IPS-NIHi7 (cell line): ENCODE measurements around the gene NHLRC3.
"Not testable (repeated sequence)": the region's sequence is repeated elsewhere in the genome, so short reads cannot be mapped to it uniquely, and the experiment has no call there.

Experiments
- DNase-seq: peaks from one replicate; pipeline ENCODE4 v3.0.0; 2012; ENCODE audit warnings: mixed read lengths; ENCODE audit errors: extremely low spot score

NHLRC3 gene

GRCh38 chr13:39044536-39044935 lies 6.3 kb downstream of the NHLRC3 start:
- no peak for DNase-seq

DNA sequence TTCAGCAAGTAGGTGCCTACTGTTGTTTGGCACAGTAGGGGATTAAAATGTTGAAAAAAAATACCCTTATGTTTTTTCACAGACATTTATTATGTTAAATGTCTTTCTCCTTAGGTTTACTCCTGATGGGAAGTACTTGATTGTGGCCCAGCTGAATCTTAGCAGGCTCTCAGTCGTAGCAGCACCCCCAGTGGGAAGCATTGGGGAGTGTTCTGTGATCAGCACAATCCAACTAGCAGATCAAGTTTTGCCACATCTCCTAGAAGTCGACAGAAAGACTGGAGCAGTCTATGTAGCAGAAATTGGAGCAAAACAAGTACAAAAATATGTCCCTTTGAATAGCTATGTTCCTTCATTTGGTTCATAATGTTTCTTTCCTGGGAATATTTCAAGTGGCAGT lies 9.3 kb downstream of the NHLRC3 start:
- DNase-seq, result peak; percentile 51

DNA sequence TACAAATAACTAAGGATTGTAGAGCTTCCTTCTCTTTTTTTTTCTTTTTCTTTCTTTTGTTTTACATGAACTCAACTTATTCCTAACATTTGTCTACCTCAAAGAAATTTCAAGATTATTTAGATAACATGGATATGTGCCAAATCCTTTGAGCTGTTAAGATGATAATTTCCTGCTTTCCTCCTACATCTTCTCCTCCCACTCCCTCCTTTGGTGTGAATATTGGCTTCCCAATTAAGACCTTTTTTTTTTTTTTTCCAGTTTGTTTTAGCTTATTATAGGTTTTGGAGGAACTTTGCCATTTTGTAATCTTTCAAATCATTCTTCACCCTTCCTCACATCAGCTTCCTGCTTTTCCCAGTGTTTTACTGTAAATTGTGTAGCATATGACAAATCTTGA lies 10.6 kb downstream of the NHLRC3 start:
- DNase-seq, result no peak

- no peak for DNase-seq
These were observed 11.0 kb downstream of the NHLRC3 start for GRCh38 chr13:39049274-39049673.

GRCh38 chr13:39051157-39051556 lies 12.9 kb downstream of the NHLRC3 start:
- no peak for DNase-seq

DNA sequence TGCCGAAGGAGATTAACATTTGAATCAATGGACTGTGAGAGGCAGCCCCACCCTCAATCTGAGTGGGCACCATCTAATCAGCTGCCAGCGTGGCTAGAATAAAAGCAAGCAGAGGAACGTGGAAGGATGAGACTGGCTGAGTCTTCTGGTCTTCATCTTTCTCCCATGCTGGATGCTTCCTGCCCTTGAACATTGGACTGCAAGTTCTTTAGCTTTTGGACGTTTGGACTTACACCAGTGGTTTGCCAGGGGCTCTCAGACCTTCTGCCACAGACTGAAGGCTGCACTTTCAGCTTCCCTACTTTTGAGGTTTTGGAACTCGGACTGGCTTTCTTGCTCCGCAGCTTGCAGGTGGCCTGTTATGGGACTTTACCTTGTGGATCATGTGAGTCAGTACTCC lies 14.7 kb downstream of the NHLRC3 start:
- no peak for DNase-seq

GRCh38 chr13:39054112-39054511 lies 15.9 kb downstream of the NHLRC3 start:
- no peak for DNase-seq

- DNase-seq, result no peak
These were observed 17.8 kb downstream of the NHLRC3 start for GRCh38 chr13:39056018-39056417.

DNA sequence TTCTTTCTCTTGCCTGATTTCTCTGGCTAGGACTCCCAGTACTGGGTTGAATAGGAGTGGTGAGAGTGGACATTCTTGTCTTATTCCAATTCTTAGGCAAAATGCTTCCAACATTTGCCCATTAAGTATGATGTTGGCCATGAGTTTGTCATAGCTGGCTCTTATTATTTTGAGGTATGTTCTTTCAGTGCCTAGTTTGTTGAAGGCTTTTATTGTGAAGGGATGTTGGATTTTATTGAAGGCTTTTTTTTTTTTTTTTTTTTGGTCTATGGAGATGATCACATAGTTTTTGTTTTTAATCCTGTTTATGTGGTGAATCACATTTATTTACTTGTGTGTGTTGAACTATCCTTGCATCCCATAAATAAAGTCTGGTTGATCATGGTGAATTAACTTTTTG lies 19.8 kb downstream of the NHLRC3 start:
- DNase-seq, result no peak

DNA sequence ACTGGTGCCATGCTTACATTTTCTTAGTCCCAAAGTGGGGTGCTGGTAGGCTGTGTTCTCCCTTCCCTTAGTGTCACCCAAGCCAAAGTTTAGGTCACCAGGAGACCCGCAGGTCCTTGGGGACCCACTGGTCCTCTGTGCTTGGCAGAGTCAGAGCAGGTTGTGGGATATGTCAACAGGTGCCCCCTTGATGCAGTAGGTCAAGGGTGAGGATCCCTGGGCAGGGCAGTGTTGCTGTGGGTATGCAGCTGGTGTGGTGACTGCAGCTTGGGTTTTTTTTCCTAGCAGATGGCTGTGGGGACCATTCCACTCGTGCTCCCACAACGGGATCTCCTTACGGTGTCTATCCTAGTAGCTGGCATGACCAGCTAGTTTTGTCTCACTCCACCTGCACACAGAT lies 23.7 kb downstream of the NHLRC3 start:
- no peak for DNase-seq

DNA sequence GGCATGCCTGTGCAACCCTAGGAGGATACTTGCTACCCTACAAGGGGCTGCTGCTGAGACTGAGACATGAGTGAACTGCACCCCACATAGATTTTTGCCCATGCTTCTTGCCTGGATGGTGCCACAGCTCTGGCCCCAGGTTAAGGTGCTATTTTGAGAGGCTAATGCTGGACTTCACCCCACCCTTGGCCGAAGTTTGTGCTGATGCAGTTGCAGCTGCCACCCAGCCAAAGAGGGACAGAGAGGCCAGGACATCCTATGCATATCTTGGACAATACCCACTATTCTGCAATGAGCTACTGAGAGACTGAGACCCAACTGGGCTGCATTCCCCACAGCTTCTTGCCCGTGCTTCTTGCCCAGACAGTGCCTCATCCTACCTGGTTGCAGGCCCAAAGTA lies 34.6 kb downstream of the NHLRC3 start:
- DNase-seq, result no peak

DNA sequence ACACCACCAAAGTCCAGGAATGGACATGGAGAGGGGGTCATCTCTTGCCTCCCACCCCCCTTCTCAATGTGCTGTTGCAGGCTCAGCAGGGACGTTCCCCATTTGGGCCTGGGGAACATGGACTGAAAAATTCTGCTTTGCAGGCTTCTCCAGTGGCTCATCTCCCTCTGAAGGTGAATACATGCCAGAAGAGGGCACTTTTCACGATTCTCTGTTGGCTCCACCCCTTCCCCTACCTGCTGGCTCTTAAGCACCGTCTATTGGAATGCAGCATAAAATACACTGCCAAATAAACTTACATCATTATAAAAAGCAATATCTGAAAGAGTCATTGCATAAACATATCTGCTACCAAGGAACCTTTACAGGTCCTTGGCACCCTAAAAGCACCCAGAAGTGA lies 35.7 kb downstream of the NHLRC3 start:
- peak; percentile 28 for DNase-seq

DNA sequence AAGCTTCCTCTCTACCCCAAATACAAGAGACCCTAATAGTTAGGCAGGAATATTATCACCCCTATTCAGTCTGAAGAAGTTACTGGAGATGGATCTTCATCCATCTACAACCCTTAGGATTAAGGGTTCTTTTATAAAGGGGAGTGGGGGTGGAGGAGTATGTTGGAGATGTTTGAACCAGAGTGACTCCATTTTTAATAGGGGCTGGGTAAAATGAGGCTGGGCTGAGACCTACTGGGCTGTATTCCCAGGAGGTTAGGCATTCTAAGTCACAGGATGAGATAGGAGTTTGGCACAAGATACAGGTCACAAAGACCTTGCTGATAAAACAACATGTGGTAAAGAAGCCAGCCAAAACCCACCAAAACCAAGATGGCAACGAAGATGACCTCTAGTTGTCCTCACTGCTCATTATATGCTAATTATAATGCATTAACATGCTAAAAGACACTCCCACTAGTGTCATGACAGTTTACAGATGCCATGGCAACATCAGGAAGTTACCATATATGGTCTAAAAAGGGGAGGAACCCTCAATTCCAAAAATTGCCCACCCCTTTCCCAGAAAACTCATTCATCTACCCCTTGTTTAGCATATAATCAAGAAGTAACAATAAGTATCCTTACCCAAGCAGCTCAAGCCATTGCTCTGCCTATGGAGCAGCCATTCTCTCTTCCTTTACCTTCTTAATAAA lies 48.1 kb downstream of the NHLRC3 start:
- not testable (repeated sequence) for DNase-seq

DNA sequence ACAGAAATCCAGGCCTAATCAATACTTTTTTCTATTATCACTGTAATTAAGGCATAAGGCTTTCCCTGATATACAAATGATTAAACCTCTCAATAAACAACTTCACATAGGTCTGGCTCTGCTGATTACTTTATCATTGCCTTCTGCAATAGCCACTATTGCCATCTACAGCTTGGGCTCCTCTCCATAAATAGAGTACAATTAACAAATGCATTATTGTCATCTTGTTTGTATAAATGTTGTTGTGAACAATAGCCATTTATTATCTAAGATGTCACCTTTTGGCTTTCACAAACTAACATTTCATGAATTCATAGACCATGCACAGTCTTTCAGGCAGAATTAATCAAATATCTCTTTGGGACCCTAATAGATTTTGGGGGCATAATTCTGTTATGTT lies 53.3 kb downstream of the NHLRC3 start:
- DNase-seq, result no peak

- no peak for DNase-seq
These were observed 57.2 kb downstream of the NHLRC3 start for GRCh38 chr13:39095500-39095899.

- no peak for DNase-seq
These were observed 61.0 kb downstream of the NHLRC3 start for GRCh38 chr13:39099231-39099630.
